ENCODE data around the gene PTPRCAP. TPM values are rescaled to one million over a fixed set of nuclear protein-coding genes. Genes with fewer than 3 reads are reported as not detected.
"Not testable (repeated sequence)": the region's sequence is repeated elsewhere in the genome, so short reads cannot be mapped to it uniquely, and the experiment has no call there.

The PTPRCAP gene
- total RNA-seq, 6 donors from 2014 or later = 12.8 to 34.0 (median 18.0) TPM

- ATAC-seq (ENCODE audit: low FRiP score in 2 of 2) = no peak
- Histone ChIP-seq H3K27me3 (no peaks in the 10 kb centered on the region), H3K27ac (peak overlapping the region; percentile 91 to 93 (median 92)), H3K36me3 (peaks cover 2 to 36% (median 31%) of the 10 kb centered on the region in 4 donors), H3K4me1 (peaks cover 14 to 24% (median 17%) of the 10 kb centered on the region in 4 donors), H3K4me3 (peak overlapping the region; percentile 71 to 97 (median 82)), H3K9me3 (no peaks in the 10 kb centered on the region)
- DNase-seq = peak in 1 of 2 donors; percentile 40
- TF ChIP-seq POLR2AphosphoS5 (IDR thresholded peaks at IDR 0.05) (no peak), EP300 (IDR thresholded peaks at IDR 0.05) (no peak), POLR2A (IDR thresholded peaks at IDR 0.05) (no peak), CTCF (IDR thresholded peaks at IDR 0.05) (no peak)
- 52 to 54% methylated on average over 12 of the region's 12 CpGs for WGBS, 2 donors
These were observed 8.3 kb downstream of the PTPRCAP start for GRCh38 chr11:67429038-67429668.

GRCh38 chr11:67428052-67429001, 9.2 kb downstream of the PTPRCAP start, which contains the start of gene RPS6KB2:
Gene RPS6KB2, plus strand, starts transcription at chr11:67428494. Its CDS starts 52 bp downstream, at chr11:67428546.
- H3K36me3 ChIP-seq = peaks cover 0 to 27% (median 24%) of the 10 kb centered on the region in 4 donors
- 0% methylated on average over 27 to 68 of the region's 68 CpGs for WGBS, 2 donors
- H3K9me3 ChIP-seq = no peaks in the 10 kb centered on the region
- DNase-seq (peak; percentile 99 to 100), ATAC-seq (ENCODE audit: low FRiP score in 2 of 2) (peak; percentile 97)
- H3K27ac ChIP-seq = peak within 1 kb of the TSS; percentile 91 to 93 (median 92)
- no peaks in the 10 kb centered on the region for H3K27me3 ChIP-seq
- peak within 1 kb of the TSS; percentile 71 to 97 (median 82) for H3K4me3 ChIP-seq
- TF ChIP-seq EP300 (IDR thresholded peaks at IDR 0.05) (no peak), CTCF (IDR thresholded peaks at IDR 0.05) (peak in 2 of 6 experiments; percentile 30 to 39), POLR2A (IDR thresholded peaks at IDR 0.05) (peak in 3 of 4 donors; percentile 85 to 97 (median 95)), POLR2AphosphoS5 (IDR thresholded peaks at IDR 0.05) (peak; percentile 97 to 98)
- H3K4me1 ChIP-seq = peaks cover 14 to 24% (median 17%) of the 10 kb centered on the region in 4 donors

GRCh38 chr11:67427364-67427859, 10.1 kb downstream of the PTPRCAP start:
- H3K4me3 ChIP-seq = peak overlapping the region in 3 of 4 donors; percentile 71 to 97 (median 80)
- not testable (repeated sequence) for DNase-seq; ATAC-seq (ENCODE audit: low FRiP score in 2 of 2); H3K27me3 ChIP-seq; H3K9me3 ChIP-seq
- 72 to 77% methylated on average over 19 of the region's 19 CpGs for WGBS, 2 donors
- peaks cover 0 to 18% (median 14%) of the 10 kb centered on the region in 4 donors for H3K36me3 ChIP-seq
- peaks cover 14 to 24% (median 17%) of the 10 kb centered on the region in 4 donors for H3K4me1 ChIP-seq
- peak overlapping the region; percentile 91 to 93 (median 92) for H3K27ac ChIP-seq

- Histone ChIP-seq H3K4me1 (peaks cover 24 to 35% (median 26%) of the 10 kb centered on the region in 4 donors), H3K36me3 (no peaks in the 10 kb centered on the region), H3K27ac (no peak overlapping the region), H3K4me3 (no peak overlapping the region), H3K9me3 (no peaks in the 10 kb centered on the region), H3K27me3 (no peaks in the 10 kb centered on the region)
- TF ChIP-seq CTCF (IDR thresholded peaks at IDR 0.05) (no peak), EP300 (IDR thresholded peaks at IDR 0.05) (no peak), POLR2A (IDR thresholded peaks at IDR 0.05) (no peak), POLR2AphosphoS5 (IDR thresholded peaks at IDR 0.05) (no peak)
- peak in 1 of 2 donors; percentile 68 for DNase-seq
- ATAC-seq (ENCODE audit: low FRiP score in 2 of 2) = no peak
- 84% methylated on average over 25 of the region's 34 CpGs; no CpG with 5 or more reads in 1 of the 2 donors for WGBS, 2 donors
These were observed 13.4 kb downstream of the PTPRCAP start for GRCh38 chr11:67423891-67424613.
